ENCODE results near the gene SAE1.

DNA sequence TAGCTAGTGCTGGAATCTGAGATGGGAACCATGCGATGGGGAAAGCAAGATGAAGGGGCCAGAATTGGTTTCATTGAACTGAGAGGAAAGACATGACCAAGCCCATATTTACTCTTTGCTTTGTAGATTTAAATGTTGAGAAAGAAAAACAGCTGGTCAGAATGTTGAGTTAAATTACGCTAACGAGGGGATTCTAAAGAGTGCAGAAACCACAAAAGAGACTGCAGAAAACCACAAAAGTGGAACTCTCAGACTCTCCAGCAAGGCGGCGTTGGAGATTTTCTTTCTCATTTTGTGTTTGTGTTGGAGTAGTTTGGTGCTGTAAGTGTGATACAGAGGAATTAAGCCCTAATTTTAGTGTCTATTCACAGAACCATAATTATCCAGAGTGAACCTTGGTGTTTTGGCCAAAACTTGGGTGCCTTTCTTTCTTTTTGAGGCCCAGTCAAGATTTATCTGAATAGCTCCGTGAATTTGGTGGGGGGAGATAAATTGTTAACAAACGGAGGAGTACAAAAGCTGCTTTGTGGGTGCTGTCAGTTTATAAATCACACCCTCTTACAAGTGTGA is 26.3 kb downstream of the SAE1 start:
- no peak for TF ChIP-seq CTCF (IDR thresholded peaks at IDR 0.05)
- no peak for TF ChIP-seq POLR2A (IDR thresholded peaks at IDR 0.05)
- TF ChIP-seq POLR2AphosphoS5 (IDR thresholded peaks at IDR 0.05) = no peak

Measured in breast epithelium (tissue), 3 donors.